NCI-H774 (cell line): ENCODE measurements around the gene C14orf93.

ENCODE experiments used
- DNase-seq: peaks from one replicate; lab custom pipeline; 2025; lab: John Stamatoyannopoulos, UW

Gene C14orf93

DNA sequence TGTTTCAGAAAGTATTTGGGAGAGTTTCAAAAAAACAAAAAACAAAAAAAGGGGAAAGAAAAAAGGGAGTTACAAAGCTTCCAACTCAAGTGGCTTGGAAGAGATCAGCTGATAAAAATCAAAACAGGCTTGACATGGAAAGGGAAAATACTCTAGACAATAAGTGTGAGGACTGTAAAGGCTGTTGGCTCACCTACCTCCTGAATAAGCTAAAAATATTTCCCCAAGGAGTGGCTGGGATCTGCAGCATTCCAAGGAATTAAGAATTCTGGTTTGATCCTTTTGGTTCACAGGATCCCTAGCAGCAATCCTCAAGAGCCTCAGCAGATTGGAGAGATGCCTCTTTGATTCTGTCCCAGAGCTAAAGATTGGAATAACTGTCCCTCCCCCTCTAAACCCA lies 16.4 kb downstream of the C14orf93 start:
- no peak for DNase-seq

DNA sequence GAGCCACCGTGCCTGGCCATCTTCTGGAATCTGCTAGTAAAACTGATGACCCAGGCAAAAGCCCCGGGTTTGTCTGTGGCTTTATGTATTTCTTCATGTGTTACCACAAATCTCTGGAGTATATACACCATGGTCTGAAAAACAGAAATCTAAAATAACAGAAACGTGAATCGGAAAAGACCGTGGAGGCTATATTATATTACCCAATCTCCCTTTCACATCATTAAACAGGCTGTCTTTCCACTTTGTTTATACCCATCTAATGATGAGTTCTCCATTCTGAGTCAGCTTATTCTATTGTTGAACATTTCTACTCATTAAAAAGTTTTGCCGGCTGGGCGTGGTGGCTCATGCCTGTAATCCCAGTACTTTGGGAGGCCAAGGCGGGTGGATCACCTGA lies 18.1 kb downstream of the C14orf93 start:
- no peak for DNase-seq

DNA sequence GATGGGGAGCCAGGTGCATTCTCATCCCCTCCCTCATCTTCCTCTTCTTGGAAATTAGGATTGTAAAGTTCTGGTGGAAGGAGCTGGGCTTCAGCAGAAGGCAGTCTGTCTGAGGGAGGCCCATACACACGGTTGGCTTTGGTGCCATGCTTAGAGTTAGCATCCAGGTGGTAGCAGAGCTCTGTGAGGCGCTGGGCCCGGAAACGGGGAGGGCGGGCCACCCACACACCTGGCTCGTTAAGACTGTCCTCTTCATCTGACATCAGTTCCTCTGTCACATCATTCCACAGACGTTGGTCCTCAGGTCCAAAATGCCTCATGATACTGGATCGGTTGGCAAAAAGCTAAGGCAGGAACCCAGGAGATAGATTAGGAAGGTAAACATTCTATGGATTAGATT lies 22.7 kb downstream of the C14orf93 start:
- DNase-seq, result no peak

DNA sequence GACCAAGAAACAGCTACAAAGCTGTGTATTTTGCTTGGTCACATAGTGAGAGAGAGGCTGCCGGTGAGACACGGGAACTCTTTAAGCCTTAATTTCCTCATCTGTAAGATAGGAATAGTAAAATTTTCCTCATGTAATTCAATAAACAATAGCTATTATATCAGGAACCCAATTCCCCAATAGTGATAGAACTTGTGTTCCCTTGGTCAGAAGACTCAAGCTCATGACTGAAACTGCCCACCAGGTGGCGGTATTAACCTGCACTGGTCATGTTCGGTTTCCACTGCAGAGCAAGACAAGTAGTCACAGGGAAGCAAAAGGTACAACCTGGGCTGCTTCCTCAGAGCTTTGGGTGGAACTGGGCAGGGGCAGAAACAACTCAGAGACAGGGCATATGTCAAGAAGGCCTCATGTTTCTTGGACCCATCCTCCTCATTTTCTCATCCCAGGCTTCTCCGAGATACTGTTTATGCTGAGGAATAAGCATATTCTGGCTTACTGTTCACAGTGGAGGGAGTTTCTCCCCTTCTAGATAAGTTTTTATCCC lies 23.4 kb downstream of the C14orf93 start:
- DNase-seq, result peak; percentile 80

DNA sequence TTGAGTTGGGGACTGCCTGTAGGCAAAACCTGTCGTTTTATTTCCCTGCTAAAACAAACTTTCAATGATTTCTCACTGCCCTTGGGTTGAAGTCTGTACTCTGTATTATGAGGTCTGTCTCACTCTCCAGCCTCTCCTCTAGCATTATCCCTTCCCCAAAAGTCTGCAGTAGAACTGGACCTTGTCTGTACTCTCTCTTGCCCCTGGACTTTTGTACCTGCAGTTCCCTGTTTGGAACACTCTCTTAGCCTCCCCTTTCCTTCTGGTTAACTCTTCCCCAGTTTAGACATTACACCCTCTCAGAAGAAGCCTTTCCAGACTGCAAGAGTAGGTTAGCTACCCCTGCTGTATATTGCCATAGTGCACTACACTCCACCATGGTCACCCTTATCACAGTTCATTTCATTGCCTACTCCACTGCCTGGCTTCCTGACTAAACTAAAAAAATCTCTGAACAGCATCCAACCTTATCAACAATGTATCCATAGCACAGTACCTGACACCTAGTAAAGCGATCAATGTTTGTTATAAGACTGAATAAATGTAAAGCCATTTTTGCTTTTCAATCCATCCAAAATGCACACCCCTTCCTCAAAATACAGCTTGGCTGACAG lies 23.9 kb downstream of the C14orf93 start:
- DNase-seq, result no peak

DNA sequence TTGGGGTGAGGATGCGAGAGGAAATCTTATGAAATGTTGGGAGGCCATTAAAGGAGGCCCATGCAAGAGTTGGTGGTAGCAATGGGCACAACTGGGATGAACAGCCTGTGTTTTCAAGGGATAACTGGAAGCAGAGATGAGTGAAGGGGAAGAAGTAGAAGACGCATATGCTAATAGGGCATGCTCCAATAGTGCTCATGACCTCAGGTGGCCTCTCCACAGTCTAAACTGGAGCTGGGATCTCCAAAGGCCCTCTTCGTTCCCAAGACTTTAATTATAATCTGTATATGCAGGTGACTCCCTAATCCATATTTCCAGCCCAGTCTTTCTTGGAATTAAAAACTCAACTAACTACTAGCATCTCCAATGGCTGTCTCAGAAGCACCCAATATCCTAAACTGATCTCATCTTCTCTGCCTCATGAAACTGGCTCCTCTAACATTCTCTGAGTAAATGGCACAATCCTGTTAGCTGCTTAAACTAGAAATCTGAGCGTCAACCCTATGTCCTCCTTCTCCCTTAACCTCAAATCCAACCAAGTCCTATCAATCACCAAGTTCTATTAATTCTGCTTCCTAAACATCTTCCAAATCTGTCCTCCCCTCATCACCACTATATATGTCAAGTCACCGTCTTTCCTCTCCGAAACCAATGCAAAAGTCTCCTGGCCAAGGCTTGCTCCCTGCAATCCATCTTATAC lies 24.8 kb downstream of the C14orf93 start:
- no peak for DNase-seq

DNA sequence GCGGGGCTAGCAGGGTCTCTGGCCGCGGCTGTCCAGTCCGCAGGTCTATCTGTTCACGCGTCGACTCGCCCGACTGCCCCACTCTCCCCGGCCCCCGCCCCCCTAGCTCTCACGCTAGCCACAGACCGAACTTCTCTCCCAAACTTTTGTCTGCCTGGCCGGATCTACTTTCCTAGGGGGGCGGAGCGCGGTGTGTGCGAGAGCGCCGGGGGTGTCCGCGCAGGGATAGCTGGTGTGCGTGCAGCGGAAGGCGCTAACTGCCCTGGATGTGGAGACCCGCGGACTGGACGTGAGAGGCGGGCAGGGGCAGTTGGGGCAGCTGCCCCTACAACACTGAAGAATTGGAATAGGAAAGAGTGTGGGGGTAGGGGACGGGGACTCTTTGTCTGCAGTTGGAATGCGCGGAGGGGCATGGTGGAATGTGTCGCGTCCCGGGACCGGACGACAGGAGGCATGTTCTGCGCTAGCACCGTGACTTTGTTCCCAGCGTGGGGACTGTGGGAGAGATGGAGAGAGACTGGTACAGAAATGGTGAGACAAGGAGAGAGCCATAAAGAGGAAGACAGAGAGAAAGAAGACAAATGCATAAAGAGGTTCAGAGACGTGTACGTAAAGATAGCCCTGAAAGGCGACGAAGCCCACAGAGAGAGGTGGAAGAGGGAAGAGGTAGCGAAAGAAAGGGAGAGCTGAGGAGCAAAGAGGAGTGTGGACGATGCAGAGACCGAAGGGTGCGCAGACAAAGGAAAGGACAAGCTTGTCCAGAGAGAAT lies 27.3 kb downstream of the C14orf93 start, which contains the start of gene AJUBA:
Gene AJUBA, minus strand, starts transcription at position 75 of the 769 bp plus-strand sequence. CDS start 285 bp downstream, outside the sequence.
- DNase-seq, result peak; percentile 58

DNA sequence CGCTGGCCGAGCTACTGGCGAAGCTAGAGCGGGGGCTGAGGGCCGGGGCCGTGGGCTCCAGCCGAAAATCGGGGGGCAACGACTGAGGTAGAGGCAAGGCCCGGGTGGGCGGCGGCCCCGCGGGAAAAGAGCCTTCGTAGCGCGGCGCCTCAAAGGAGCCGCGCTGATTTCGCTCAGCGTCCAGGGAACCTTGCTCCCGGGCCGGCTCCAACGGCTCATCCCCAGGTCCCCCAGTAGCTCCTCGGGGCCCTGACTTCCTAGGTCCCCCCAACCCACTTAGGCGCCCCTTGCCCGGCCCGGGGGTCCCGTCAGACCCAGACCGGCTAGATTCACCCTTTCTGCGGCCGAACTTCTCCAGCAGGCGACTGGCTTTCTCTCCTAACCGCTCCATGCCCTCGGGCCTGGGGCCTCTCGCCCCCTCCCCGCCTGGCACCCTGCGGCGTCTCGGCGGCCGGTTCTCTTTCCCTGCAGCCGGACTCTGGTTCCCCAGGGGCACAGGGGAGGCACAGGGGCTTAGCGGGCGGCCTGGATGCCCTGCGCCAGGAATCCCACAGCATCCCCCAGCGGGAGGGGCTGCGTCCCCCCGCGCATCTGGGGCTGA lies 28.0 kb downstream of the C14orf93 start:
- DNase-seq, result no peak

DNA sequence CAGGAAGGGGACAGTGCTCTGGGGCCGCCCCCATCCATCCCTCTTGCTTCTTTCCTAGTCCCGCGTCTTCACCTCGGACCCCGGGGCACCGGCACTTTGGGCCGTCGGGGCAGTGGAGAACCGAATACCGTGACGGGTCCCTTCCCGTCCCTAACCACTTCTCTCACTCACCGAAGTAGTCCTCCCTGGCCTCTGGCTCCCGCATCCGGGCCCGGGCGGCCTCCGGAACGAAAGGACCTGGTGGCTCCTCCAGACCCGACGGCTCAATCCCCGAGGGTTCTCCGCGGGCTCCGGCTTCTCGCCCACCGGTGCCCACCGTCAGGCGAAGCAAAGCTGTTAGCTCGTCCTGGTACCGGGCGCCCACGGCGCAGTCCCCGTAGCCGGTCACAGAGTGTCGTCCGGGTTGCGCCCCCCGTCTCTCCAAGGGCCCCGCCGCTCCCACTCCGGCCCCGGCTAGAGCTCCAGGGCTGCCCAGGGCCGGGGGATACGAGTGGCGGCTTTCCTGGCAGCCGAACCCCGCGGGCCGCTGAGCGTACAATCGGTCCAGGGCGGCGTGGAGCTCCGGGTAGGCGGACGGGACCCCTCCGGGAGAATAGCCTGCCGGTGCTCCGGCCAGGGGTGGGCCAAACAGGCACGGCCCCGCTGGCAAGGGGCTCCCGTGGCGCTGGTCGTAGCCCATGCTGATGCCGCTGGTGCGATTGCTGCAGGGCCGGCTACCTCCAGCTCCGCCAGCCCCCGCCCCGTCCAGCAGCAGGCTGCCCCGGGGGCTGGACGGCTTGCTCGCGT lies 28.7 kb downstream of the C14orf93 start:
- no peak for DNase-seq

DNA sequence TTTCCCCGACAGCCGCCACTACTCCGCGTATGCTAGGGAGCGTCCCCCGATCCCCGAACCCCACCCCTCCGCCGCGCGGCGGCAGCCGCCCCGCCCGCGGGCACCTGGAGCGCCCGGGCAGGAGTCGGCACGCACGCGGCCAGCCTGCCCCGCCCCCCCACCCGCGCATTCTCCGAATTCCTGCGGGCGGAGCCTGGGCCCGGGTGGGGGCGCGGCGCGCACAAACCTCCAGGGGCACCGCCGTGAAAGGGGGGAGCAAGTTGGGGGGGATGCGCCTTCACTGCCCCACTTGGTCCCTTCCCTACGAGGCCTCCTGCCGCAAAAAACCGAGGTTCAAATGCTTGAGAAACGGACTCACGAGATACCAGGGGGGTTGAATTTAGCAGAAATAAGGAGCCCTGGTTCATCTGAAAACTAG lies 29.3 kb downstream of the C14orf93 start:
- DNase-seq, result no peak

DNA sequence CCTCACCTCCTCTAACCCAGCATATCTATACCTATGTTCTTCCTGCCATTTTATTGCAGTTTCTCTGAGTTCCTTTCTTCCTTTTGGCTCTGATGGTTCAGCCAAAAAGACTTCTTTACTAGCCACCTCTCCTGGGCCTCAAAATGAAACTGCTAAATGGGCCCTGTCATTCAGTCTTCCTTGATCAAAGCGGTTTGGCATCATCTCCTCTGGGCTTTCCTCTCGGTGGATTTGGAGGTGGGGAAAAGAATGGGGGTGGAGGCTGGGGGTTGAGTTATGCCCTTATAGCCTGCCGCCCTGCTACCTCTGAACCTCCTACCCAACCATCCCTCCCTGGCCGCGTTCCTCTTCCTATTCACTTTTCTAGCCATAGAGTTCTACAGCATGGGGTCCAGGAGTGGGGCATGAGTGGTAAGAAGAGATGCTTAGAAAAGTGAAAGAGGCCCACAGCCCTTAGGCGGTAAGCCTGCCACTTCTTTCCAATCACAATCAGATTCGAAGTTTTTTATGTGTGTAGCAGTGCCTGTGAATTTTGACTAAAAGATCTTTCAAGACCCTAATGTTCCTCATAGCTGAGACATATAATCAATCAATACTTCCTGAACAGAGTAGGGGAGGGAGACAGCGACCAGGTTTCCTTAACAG lies 30.1 kb downstream of the C14orf93 start:
- DNase-seq, result no peak

DNA sequence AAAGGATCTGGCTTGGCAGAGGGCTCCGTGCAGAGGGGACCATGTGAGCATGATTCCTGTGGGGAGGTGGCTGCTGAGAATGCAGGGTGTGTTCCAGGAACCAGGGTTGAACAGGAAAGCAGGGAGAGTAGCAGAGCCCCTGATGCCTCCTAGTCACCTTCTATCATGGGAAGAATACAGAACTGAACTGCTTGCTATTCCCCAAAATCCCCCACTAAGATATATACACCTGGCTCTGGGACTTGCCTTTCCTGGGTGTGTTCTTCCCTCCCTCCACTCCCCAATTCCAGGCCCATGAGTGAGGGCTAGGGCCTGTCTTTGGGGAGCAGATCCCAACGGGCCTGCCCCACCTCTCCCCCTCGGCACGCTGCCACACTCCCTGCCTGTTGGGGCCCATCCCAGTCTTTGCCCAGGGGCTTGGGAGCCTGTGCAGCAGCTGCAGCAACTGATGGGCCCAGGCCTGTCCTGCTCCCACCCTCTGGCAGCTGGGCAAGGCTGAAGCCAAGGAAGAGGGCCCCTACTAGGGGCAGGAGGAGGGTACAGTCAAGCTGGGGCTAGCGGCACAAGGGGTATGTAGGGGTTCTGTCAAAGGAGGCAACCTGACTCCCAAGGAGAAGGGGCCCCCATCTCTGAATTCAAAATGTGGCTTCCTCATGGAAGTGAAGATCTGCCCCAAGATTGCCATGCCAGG lies 30.8 kb downstream of the C14orf93 start:
- DNase-seq, result no peak

DNA sequence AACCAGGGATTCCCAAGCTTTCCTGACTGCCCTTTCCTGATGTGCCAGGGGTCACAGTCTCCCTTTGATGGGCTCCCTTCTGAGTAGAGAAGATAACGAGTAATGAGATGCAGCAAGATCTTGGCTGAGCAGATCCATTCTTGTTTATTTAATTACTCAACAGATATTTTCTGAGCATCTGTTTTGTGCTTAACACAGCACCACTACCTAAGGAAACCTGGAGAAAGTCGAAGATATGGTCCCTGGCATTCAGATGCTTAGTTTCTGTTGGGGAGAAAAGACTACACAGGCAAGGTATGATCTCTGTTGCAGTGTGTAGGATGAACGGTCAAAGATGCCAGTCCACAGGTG lies 31.5 kb downstream of the C14orf93 start:
- DNase-seq, result no peak

DNA sequence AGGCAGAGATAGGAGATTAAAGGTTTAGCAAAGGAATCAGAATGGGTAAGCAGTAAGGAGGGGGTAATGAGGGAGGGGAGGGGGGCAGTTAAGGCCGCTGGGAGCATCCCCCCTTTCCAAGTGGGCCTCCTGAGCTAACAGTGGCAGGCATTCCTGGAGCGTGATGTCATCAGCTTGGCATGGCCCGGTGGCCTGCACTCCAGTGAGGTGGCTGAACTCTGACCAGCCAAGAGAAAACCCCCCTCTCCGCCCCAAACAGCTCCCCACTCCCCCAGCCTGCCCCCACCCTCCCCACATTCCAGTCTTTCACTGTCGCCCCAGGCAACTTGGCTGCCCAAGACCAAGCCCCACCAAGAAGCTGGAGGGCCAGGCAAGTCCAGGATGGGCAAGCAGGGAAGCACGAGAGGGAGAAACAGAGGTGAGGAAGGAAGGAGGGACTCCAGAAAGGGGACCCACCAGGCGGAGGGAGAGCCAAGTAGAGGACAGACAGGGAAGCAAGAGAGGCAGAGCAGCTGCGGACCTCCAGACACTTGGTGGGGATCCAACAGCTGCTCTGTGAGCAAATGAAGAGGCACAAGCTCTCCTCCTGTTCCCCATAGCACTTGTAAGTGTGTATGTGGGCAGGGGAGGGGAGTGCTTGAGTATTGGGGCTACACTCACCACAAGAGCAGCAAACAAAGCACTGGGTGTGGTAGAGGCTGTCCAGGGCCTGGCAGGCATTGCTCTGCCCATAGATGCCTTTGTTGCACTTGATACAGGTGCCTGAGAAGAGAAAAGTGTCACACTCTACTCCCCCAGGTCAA lies 32.1 kb downstream of the C14orf93 start:
- no peak for DNase-seq

DNA sequence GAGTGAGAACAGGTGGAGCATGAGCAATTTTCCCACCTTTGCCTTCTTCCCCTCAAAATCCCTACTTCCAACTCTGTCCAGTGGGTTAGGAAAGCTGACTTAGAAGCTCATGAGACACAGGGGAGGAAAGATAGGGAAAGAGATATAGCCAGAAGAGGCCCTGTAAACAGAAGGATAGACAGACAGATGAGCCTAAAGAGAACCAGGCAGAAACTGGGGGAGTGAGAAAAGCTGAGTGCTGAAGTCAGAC lies 32.6 kb downstream of the C14orf93 start:
- DNase-seq, result no peak

DNA sequence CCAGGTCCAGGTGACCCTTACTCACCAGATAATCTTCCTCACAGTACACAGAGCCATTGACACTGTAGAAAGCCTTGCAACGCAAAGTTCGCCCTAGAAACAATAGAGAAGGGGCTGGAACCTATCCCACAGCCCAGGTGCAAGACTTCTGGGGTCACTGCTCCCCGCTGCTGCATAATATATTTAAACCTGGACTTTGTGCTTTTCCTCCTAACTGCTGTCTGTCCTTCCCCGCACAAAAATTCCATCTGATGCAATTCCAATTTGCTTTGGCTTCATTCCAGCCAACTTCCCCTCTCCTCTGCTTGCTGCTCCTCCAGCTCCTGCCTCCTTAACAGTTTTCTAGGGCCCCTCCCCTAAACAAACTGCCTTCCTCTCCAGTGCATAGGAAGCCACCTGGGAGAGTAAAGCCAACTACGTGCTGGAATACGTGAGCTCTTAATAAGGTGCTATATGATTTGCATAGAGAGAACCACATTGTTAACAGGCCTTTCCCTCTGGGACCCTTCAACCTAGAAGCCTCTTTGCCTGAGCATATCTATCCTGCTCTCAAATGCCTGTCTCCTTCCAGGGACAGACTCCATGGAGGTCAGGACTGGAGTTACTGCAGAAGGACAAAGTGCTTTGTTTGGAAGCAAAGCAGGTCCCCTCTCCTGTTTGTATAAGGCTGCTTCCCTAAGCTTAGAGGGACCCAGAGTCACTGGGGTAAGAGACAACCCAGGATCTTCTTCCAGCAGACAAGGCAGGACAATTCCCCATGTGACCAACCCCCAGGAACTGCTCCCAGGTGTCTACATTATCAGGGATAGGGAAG lies 33.1 kb downstream of the C14orf93 start:
- DNase-seq, result no peak

DNA sequence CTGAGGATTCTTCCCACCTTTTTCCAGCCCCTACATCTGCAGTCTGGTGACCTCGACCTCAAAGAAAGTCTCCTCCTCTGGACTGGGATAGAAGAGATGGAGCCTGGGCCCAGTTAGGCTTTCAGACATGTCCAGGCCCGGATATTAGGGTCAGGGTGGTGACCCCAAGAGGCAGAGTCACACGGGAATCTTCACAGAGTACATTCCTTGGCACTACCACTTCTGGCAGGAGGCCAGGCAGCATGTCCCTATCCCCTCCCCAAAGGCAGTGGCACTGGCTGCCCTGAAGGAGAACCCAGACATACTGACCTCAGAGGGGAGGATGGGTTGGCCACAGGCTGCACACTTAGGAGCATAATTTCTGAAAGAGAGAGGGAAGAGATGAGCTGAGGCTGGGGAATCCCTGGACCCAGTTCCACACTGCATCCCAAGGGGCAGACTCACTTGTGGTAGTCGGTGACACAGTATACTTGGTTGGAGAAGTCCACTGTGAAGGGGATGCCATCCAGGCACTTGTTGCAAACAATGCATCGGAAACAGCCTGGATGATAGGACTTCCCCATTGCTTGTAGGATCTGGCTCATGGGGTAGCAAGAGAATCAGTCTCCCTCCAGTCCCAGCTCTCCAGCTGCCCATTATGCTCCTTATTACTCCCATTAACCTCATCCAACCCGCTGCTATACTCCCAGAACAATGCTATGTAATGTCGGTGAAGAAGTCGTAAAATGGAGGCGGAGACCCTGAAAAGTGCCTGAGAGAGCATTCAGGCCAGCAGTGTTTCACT lies 35.2 kb downstream of the C14orf93 start:
- no peak for DNase-seq
